Activated CD4-positive, alpha-beta T cell treated with anti-CD3 and anti-CD28 coated beads for 24 hours (primary cell): ENCODE measurements around the gene LTA.

Experiments used
- DNase-seq, 2 donors: peaks; one replicate each; pipeline ENCODE4 v3.0.0-alpha.2; 2020; ENCODE audit warnings: low read depth in 2 of 2

Gene LTA, protein sequence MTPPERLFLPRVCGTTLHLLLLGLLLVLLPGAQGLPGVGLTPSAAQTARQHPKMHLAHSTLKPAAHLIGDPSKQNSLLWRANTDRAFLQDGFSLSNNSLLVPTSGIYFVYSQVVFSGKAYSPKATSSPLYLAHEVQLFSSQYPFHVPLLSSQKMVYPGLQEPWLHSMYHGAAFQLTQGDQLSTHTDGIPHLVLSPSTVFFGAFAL

DNA sequence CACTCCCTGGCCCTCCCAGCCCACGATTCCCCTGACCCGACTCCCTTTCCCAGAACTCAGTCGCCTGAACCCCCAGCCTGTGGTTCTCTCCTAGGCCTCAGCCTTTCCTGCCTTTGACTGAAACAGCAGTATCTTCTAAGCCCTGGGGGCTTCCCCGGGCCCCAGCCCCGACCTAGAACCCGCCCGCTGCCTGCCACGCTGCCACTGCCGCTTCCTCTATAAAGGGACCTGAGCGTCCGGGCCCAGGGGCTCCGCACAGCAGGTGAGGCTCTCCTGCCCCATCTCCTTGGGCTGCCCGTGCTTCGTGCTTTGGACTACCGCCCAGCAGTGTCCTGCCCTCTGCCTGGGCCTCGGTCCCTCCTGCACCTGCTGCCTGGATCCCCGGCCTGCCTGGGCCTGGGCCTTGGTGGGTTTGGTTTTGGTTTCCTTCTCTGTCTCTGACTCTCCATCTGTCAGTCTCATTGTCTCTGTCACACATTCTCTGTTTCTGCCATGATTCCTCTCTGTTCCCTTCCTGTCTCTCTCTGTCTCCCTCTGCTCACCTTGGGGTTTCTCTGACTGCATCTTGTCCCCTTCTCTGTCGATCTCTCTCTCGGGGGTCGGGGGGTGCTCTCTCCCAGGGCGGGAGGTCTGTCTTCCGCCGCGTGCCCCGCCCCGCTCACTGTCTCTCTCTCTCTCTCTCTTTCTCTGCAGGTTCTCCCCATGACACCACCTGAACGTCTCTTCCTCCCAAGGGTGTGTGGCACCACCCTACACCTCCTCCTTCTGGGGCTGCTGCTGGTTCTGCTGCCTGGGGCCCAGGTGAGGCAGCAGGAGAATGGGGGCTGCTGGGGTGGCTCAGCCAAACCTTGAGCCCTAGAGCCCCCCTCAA, at the start of gene LTA:
Gene LTA (plus strand): TSS at position 249 of the 871 bp plus-strand sequence. CDS start 454 bp downstream, at position 703.
- DNase-seq, result peak; percentile 62 to 73

DNA sequence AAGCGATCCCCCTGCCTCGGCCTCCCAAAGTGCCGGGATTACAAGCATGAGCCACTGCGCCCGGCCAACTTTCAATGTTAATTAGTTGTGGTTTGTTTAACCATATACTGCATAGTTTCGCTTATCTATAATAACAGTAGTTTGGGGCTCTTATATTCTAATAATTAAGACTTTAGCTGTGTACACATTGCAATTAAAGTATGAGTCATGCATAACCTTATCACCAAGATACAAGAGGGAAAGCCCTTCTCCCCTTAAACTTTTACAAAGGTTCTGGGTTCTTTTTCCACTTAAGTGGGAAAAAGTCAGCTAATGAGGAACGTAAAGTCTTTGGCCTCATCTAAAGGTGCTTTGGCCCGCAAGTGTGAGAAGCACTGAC, 46.5 kb upstream of the LTA start:
- DNase-seq, result no peak

DNA sequence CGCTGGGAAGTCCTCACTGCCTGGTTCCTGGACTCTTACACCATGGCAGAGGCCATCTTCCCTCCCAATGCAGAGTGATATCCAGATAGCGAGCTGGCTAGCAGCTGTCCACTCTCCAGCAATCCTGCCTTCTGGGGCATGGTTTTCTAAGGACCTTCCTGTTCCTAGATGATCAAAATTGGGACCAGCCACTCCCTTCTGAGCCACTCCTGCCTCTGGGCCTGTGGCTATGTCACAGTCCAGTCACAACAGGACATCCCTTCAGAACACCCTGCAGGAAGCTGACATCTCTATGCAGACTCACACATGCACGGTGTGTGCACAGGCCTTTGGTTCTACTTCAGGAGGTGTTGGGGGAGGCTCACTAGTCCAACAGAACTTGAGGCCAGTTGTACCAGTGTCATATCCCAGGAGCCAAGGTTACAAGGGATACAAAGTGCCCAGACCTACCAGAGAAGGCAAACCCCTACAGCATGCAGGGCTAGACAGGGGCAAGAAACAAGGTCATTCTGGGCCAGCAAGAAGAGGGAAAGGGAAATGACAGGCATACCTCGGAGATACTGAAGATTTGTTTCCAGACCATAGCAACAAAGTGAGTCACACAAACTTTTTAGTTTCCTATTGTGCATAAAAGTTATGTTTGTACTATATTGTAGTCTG, 46.0 kb upstream of the LTA start:
- DNase-seq, result no peak

DNA sequence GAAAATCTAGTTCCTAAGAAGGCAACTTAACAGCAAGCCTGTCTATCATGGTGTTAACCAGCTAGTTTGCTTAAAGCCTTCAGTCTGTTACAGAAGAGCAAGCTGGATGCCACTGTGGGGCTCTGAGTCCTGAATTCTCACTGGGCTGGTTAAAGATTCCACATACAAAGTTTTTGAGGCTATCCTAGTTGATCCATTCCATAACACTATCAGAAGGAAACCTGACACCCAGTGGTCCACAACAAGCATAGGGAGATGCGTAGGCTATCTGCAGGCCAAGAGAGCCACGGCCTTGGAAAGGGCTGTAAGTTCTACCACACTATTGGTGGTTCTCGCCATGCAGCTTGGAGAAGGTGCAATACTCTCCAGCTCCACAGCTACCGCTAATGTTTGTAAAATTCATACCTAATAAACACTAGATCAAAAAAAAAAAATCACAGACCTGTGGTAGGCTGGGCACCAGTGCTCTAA, 43.7 kb upstream of the LTA start:
- no peak for DNase-seq

DNA sequence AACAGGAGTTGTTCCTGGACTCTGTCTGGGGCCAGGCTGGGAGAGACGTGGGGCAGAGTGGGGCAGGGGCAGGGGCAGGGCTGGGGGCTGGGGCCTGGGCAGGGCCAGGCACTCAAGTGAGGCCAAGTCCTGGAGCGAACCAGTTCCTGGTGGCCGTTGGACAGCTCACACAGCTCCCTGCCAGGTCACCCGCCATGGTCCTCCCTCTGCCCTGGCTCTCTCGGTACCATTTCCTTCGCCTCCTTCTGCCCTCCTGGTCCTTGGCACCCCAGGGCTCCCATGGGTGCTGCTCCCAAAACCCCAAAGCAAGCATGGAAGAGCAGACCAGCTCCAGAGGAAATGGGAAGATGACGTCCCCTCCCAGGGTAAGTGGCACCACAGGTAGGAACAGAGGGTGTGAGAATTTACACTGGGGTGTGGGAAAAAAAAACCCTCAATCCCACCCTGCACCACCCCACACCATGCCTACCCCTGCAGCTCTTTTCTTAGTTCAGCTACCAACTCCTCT, 43.2 kb upstream of the LTA start, which contains the start of gene MCCD1:
Gene MCCD1 (plus strand): TSS at position 142 of the 508 bp plus-strand sequence. CDS start 53 bp downstream, at position 195.
- DNase-seq, result no peak

DNA sequence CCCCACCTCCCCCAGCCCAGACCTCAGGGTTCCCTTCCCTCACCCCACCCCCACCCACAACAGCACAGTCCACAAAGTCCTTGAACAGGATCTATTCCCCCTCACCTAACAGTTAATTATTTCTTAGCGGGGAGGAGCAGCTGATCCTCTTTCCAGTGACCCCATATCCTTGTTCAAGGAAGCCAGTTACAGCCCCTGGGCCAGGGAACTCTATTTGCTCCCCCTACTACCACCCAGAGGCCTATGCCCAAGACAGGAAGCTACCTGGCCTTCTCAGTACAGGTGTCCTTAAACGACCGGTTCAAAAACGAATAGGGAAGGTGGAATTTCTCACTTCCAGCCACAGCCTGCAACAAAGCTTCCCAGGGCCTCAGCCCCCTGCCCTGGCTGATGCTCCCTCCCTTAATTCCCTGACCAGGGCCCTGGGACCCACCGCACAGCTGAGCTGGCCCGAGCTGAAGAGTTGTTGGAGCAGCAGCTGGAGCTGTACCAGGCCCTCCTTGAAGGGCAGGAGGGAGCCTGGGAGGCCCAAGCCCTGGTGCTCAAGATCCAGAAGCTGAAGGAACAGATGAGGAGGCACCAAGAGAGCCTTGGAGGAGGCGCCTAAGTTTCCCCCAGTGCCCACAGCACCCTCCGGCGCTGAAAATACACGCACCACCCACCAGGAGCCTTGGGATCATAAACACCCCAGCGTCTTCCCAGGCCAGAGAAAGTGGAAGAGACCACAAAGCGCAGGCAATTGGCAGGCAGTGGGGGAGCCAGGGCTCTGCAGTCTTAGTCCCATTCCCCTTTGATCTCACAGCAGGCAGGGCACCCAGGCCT, 42.5 kb upstream of the LTA start:
- DNase-seq, result no peak

DNA sequence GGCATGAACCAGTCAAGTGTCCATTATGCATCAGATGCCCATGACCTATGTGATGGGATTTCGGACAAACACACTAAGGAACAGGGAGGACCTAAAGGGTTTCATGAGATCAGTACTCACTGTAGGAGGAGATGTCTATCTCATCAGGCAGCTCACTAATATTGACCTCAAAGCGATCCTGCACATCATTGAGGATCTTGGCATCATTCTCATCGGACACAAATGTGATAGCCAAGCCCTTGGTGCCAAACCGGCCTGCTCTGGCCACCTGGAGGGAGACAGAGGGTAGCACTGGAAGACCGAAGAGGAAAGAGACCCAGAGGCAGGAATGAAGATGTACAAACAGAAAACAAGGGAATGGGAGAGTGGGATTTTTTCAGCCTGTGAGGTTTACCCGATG, 41.4 kb upstream of the LTA start:
- DNase-seq, result no peak

DNA sequence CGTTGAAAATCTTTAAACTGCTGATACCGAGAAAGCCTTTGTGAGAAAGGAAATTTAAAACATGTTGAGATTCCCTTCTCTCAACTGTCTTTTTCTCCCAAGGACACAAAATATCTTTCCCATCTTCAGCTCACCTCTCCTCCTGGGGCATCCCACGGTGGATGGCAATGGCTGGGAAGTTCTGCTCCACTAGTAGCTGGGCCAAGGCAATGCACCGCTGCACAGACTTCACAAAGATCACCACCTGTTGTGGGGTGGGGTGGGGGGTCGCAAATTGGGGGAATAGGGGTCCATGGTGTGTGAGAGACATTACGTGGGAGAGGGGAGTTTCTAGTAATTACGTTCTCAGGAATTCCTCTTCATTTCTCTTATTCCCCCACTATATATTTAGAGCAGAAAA, 40.9 kb upstream of the LTA start:
- DNase-seq, result no peak

DNA sequence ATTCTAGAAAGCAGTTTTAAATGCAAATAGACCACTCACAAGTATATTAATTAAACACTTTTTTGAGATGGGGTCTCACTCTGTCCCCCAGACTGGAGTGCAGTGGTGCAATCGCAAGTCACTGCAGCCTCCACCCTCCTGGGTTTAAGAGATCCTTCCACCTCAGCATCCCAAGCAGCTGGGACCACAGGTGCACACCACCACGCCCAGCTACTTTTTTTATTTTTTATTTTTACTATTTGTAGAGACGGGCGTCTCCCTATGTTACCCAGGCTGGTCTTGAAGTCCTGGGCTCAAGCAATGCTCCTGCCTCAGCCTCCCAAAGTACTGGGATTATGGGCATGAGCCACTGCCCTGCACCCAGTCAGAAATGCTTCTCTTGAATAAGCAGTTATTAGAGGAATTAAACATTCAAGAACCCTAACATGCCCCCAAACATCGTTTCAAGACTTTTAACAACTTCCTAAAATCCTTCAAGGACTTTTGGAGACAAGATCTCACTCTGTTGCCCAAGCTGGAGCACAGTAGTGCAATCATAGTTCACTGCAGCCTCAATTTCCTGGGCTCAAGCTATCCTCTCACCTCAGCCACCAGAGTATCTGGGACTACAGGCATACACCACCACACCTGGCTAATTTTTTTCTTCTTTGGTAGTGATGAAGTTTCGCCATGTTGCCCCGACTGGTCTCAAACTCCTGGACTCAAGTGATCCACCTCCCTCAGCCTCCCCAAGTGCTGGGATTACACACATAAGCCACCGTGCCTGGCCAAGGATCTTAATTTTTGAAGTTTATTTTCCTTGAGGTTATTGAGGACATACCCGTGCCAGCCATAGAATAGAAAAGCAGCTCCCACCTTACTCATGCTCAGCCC, 40.1 kb upstream of the LTA start:
- no peak for DNase-seq

DNA sequence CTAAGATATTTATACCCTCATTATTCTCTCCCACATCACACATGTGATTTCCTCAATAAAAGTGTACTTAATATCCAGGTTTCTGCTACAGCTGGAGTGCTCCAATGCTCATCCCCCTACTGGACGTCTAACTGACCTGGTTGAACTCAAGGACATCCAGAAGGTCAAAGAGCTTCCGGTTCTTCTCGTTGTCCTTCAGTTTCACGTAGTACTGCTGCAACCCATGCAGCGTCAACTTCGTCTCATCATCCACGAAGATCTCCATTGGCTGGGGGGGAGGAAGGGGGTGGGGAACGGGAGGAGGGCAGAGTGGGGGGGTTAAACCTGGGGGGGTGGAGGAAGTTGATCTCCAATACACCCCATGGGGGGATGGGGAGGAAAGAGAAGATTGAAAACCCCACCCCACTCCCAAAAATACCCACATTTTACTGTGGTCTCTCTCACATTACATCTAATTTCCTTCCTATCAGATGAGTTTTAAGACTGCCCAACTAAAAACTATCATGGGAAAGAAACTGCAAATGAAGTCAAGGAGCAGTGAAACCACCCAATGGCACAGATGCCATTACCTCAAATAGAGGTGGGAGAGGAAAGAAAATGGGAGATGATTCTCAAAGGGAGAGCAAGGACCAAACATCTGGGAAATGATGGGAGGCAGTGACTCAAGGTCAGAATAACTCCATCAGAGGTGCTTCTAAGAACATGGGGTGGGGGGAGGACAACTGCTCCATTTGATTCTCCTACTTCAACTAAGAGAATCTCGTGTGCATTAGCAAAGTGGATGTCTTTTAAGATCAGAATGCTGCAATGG, 39.2 kb upstream of the LTA start:
- DNase-seq, result no peak

DNA sequence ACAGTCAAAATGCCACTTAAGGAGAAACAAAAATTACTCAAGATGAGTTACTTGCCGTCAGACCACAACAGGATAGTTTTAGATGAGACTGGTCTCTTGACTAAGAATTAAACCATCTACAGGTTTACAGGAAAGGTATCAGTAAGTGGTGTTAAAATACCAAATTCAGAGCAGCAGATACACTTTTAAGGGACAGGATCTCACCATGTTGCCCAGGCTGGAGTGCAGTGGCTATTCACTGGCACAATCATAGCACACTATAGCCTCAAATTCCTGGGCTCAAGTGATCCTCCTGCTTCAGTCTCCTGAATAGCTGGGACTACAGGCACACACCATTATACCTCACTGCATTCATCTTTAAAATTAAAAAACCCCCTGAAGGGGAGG, 38.6 kb upstream of the LTA start:
- no peak for DNase-seq

DNA sequence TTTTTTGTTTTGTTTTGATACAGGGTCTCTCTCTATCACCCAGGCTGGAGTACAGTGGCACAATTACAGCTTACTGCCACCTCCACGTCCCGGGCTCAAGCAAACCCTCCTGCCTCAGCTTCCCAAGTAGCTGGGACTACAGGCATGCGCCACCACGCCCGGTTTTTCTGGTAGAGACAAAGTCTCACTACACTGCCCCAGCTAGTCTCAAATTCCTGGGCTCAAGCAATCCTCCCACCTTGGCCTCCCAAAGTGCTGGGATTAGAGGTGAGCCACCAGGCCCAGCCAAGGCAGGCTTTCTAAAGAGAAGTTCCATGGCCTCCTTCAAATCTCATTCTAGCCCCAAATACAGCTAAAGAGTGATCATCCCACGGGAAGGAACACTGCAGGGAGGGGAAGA, 38.1 kb upstream of the LTA start:
- DNase-seq, result no peak

DNA sequence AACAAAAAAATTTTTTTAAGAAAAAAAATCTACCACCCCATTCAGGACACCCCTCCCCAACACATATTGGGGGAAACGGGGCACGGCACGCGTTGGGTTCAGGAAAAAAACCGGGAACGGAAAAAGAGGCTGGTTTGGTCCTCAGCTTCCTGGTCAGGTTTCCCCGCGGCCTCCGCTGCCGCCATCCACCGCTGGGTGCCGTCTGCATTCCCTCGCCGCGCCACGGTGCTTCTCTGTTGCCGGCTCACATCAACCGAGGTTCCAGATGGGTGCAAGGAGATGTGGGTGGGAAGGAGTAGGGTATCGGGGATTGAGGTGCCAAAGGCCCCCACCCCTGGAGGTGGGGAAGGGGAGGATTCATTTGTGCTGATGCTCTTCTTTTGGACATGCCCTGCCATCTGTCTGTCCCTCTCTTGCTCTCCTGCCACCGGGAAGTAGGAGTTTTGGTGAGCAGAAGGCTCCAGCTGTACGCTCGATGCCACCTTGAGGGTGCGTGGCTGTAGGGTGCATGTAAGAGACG, 37.5 kb upstream of the LTA start:
- no peak for DNase-seq

DNA sequence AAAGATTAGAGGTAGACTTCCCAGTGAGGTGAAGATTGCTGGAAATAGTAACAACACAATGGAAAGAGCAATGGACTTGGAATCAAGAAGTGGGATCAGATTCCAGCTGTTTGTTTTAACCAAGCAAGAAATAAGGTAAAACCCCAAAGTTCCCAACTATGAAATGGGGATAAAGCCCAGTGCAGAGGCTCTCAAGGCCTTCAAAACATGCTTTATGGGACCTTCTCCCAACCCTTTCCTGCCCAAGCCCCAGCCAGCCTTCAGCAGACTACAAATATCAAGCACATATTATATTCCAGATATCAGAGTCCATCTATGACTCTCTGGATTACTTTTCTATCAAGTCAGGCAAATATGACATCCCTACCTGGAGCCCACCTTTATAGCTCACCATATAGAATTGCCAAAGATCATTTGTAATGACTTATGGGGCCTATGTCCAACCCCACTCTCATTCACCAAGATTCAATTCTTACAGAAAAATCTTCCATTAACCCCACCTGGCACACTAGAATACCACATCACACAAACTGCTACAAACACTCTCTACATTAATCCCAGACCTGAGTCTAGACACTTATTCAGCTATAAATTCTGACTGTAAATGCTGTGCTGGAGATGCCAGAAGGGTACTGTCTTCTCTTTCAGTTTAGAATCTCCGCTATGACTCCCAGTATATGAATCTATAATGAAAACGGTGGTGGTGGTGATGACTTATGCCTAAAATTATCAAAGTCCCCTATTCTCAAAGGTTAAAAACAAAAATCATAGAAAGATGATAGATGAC, 36.4 kb upstream of the LTA start:
- no peak for DNase-seq

DNA sequence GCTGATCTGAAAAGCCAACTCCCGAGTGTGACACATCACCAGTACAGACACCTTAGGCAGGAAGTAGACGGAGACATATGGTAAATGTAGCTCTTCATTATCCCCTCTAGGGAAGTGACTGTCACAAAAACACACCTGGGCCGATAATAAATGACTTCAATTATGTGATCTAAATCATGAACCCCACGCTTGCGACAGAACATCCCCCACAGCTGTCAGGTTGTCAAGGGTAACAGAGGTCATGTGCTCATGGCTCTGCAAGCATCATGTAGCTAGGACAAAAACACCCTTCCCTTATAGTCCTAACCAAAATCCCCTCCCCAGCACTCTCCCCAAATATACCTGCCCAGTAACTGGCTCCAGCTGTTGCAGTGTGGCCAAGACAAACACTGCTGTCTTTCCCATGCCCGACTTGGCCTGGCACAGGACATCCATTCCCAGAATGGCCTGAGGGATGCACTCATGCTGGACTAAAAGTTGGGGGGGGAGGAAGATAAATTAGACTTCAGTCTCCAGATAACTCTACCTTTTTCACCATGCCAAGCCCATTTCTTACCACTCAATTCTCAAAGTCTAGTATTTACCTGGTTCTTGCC, 33.2 kb upstream of the LTA start:
- no peak for DNase-seq

DNA sequence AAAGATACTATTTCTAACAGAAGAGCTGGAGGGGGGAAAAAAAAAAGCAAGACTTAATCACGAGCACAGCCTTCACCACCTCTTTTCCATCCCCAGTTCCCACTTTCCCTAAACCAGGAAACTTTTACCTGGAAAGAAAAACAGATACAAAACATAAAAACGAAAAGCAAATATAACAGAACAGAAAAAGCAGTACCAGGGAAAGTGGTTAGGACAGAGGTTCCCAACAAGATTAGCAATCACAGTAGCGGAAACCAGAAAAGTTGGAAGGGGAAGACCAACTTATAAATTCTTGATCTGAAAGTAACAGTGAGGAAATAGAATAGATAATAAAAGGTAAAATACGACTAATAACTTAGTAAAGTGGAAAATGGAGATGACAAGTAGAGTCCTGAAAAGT, 31.4 kb upstream of the LTA start:
- DNase-seq, result no peak

DNA sequence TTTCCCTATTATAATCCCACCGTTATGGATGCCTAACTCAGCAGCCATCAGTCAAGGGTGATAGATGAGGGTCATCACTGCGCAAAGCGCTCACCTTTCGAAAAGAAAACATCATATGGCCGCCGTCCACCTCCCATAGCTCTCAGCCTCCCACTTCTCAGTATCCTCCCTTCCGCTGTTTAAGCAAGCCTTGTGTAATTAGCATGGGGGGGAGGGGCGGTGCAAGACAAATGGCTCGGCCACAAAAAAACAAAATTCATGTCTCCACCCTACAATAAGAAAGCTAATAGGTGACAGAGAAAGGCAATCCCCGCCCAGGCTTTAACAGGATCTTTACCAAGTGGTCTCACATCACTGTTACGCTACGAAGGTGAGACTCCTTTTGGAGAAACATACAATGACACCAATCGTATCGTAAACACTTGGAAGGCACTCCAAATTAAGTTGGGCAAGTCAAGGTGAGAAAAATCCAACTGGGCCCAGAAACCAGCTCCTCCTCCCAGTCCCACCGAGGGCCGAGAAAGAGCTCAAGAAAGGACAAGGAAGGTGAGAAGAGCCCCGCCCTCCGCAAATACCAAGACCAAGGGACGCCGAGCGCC, 30.9 kb upstream of the LTA start:
- peak; percentile 41 to 46 for DNase-seq
